LoVo (cell line): ENCODE measurements around the gene GALNTL6.
"Not testable (repeated sequence)": the region's sequence is repeated elsewhere in the genome, so short reads cannot be mapped to it uniquely, and the experiment has no call there.

Source experiments
- DNase-seq: peaks from one replicate; pipeline ENCODE4 v3.0.0-alpha.2; 2016; ENCODE audit warnings: low spot score

Gene GALNTL6

DNA sequence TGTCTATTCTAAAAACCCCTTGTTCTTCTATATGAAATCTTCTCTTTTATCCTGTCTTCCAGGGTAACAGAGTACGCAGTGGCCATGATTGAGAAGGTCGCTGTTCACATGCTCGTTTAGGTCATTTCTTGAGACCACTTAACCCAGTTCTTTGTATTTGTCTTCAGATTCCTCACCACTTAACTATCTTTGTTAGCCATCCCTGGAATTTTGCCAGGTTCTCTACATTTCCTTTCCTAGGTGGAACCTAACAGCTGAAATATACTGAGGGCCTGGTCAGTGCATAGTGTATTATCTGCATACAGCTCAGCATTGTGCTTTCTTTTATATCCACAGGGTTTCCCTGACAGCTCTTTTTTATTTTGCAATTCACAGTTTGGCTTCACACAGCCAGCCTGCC is 1206.5 kb downstream of the GALNTL6 start:
- no peak for DNase-seq

DNA sequence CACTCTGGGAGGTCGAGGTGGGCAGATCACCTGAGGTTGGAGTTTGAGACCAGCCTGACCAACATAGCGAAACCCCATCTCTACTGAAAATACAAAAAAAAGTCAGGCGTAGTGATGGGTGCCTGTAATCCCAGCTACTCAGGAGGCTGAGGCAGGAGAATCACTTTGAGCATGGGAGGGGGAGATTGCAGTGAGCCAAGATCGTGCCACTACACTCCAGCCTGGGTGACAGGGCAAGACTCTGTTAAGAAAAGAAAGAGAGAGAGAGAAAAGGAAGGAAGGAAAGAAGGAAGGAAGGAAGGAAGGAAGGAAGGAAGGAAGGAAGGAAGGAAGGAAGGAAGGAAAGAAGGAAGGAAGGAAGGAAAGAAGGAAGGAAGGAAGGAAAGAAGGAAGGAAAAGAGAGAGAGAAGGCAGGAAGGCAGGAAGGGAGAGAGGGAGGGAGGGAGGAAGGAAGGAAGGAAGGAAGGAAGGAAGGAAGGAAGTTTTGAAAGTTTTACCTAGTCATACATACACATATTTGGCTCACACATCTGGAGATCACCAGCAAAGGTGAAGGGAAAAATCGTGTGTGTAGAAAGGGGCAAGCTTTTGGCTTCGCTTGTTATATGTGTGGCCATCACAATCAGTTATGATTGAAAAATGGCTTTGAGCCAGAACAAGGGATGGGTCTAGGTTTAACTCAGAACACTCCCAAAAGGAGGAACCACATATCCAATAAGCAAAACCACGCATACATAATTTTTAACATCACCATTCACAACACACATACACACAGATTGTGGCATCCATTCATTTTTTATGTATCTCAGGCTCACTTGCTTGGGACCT is 1208.8 kb downstream of the GALNTL6 start:
- not testable (repeated sequence) for DNase-seq

DNA sequence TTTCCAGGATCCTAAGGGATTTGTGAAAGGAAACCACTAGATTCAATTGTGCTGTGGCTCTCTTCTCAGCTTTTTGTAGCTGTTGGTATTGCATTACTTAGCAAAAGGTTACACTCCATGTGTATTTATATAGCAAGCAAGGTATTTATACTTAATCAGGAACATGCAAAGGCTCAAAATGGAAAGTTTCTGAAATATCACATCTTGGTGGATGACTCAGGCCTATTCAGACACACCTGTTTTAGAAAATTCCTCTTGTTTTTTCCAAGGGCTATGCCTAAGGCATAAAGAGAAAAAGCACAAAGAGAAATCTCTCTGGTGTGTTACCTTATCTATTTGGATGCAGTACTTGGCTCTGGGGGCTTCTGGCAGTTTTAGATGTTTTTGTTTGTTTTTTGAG is 1211.0 kb downstream of the GALNTL6 start:
- no peak for DNase-seq

- DNase-seq = peak; percentile 69
Measured at GRCh38 chr4:173025131-173025530, 1211.9 kb downstream of the GALNTL6 start.

- no peak for DNase-seq
Measured at GRCh38 chr4:173037242-173037641, 1224.0 kb downstream of the GALNTL6 start.

GRCh38 chr4:173038192-173038896 is 1225.1 kb downstream of the GALNTL6 start:
- DNase-seq = no peak

GRCh38 chr4:173039617-173040577 is 1226.7 kb downstream of the GALNTL6 start:
- DNase-seq = no peak

- DNase-seq = no peak
Measured at GRCh38 chr4:173041482-173041881, 1228.3 kb downstream of the GALNTL6 start.

DNA sequence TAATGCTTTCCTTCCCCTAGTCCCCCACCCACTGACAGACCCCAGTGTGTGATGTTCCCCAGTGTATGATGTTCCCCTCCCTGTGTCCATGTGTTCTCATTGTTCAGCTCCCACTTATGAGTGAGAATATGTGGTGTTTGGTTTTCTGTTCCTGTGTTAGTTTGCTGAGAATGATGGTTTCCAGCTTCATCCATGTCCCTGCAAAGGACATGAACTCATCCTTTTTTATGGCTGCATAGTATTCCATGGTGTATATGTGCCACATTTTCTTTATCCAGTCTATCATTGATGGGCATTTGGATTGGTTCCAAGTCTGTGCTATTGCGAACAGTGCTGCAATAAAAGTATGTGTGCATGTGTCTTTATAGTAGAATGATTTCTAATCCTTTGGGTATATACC is 1228.9 kb downstream of the GALNTL6 start:
- not testable (repeated sequence) for DNase-seq

- no peak for DNase-seq
Measured at GRCh38 chr4:173044340-173044739, 1231.1 kb downstream of the GALNTL6 start.

DNA sequence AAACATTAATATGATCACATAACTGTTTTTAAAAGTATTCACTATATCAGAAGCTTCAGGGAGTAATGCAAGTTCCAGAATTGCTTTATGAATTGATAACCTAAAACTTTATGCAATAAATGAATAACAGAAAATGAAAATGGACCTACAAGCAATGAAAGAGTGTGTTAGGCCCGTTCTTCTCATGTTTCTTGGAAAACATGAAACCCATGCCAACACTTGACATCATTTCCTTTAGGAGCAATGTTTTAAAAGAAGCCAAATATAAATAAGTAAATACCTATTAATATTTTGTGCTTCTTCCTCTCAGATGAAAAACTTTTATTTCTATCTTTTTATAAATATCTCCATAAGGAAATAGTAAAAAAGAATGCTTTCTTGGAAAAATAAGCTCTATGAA is 1232.4 kb downstream of the GALNTL6 start:
- DNase-seq = no peak

GRCh38 chr4:173046144-173046543 is 1232.9 kb downstream of the GALNTL6 start:
- DNase-seq = no peak

DNA sequence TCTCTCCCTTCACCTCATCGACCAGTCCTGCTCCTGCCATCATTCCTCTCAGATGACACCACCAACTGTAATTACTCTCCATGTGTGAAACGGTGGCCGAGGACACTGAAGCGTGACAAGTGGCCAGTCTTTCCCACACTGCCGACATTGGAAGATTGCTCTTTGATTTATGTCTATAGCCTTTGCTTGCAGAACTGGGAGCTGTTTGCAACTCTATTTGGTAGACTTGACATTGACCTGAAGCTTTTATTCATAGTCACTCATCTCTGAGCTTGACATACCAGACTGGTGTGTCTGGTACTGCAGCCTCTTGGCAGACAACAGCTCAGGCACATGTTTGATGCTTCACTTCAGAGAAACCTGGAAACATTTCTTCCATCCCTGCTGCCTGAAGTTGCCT is 1233.6 kb downstream of the GALNTL6 start:
- no peak for DNase-seq

DNA sequence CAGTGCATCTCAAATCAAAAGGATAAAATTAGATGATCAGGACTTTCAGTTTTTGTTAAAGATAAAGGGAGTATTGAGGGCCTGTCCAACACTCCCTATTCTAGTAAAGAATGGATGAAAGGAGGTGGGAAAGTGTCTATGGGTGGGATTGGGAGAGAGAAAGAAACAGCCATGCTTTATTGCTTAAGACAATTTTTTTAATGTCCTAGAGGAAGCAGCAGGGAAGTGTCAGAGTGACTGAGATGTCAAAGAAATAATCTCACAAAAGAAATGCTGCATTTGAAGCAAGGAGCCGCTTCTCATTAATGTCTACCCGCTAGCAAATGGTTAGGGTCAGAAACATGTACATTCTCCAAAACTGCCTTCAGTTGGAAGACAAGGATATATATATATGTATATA is 1238.0 kb downstream of the GALNTL6 start:
- DNase-seq = no peak

DNA sequence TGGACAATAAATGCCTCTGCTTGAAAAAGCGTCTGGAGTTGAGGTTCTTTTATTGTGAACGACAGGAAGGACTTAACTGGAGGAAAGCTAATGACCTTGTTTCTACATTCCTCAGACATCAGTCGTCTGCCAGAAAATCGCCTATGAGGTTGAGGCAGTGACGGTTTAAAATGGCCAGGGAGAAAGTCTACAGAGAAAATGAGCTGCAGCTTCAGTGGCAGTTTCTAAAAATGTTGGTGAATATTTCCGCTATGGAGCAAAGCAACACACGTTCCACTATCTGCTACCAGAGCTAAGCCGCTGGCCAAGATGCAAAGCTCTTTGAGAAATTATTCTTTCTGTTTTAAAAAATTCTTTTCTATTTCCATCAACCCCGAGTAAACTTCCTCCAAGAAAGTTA is 1238.5 kb downstream of the GALNTL6 start:
- DNase-seq = no peak

DNA sequence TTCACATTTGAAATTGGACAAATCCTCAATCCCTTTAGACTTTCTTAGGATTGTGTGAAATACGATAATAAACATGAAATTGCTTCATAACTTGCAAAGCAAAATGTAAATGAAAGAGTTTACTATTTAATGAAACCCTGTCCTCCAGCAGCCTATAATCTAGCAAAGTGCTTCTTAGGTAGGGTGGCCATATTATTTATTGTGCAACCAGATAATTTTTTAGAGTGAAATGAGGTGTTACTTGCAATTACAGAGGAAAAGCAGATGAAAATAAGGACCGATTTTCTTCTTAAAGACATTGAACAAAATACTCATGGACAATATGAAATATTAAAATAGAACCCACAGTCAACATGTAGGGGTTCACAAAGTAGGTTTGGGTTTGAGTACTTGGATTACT is 1239.2 kb downstream of the GALNTL6 start:
- DNase-seq = no peak

DNA sequence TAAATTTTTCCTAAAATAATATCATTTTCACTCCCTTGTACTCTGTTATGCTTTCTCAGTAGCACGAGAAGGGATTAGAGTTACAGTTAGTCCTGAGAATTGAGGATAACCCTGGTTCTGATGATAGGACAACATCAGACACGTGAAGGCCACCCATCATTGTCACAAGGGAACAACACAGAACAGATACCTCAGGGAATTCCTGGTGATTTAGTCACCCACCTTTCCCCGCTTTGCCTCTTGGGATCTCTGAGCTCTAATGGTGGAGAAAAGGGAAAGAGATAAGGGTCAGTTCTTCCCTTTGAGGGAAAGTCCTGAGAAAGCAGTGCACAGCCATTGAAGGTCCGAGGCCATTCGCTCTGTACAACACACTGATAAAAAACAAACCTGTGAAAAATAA is 1243.1 kb downstream of the GALNTL6 start:
- no peak for DNase-seq

GRCh38 chr4:173056710-173057109 is 1243.5 kb downstream of the GALNTL6 start:
- DNase-seq = no peak

GRCh38 chr4:173057442-173057841 is 1244.2 kb downstream of the GALNTL6 start:
- no peak for DNase-seq

DNA sequence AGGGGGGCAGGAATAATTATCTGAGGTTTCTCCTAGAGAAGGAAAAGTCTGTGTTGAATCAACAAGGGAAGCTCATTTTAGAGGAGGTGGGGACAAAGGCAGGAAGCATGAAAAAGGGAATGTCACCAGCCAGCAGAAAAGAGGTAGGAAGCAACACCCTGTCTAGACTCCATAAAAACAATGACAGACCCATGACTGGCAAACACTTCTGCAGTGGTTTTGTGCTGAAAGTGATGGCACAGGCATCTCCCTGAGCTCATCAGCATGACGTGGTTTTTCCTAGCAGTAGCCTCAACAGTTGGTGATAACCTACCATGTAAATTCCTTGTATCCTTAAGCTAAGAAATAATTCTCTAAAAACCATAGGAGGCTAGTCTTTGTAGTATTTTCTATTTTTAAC is 1244.7 kb downstream of the GALNTL6 start:
- no peak for DNase-seq

DNA sequence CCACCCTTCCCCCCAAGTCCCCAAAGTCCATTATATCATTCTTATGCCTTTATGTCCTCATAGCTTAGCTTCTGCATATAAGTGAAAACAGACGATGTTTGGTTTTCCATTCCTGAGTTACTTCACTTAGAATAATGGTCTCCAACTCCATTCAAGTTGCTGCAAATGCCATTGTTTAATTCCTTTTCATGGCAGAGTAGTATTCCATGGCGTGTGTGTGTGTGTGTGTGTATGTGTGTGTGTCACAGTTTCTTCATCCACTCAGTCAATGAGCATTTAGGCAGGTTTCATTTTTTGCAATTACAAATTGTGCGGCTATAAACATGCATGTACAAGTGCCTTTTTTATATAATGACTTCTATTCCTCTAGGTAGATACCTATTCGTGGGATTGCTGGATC is 1248.0 kb downstream of the GALNTL6 start:
- no peak for DNase-seq

GRCh38 chr4:173073939-173074500 is 1260.8 kb downstream of the GALNTL6 start:
- no peak for DNase-seq
